Left renal pelvis (tissue), 4 donors: Measurements from ENCODE around the gene ZMYM2. TPM values are rescaled to one million over a fixed set of nuclear protein-coding genes. Genes with fewer than 3 reads are reported as not detected.

Experiments used
- DNase-seq, 4 donors: peaks; one replicate each; pipeline ENCODE4 v3.0.0-alpha.2; 2013; ENCODE audit warnings: low read depth in 4 of 4, low spot score in 3 of 4
- polyA plus RNA-seq, 4 donors: library from polyadenylated mRNA; unstranded; fragments of 120-200 nt; gene quantifications; one replicate each; pipeline ENCODE4 v1.2.1, GENCODE V29; 2013; ENCODE audit not compliant: insufficient read length in 4 of 4

ZMYM2 gene
- polyA plus RNA-seq, 4 donors, result 94.6 to 121 (median 115) TPM

- no peak for DNase-seq
Observed at GRCh38 chr13:20101467-20102316, 143.2 kb downstream of the ZMYM2 start.

GRCh38 chr13:20102525-20103180 is 144.1 kb downstream of the ZMYM2 start:
- no peak for DNase-seq

- no peak for DNase-seq
Observed at GRCh38 chr13:20105161-20105689, 146.7 kb downstream of the ZMYM2 start.

- DNase-seq, result no peak
Observed at GRCh38 chr13:20106742-20107141, 148.2 kb downstream of the ZMYM2 start.

- no peak for DNase-seq
Observed at GRCh38 chr13:20109037-20109436, 150.5 kb downstream of the ZMYM2 start.

- DNase-seq, result no peak
Observed at GRCh38 chr13:20114066-20114610, 155.6 kb downstream of the ZMYM2 start.

- no peak for DNase-seq
Observed at GRCh38 chr13:20116213-20116612, 157.7 kb downstream of the ZMYM2 start.

- no peak for DNase-seq
Observed at GRCh38 chr13:20118268-20119140, 160.0 kb downstream of the ZMYM2 start.

GRCh38 chr13:20119960-20120359 is 161.4 kb downstream of the ZMYM2 start:
- no peak for DNase-seq

- no peak for DNase-seq
Observed at GRCh38 chr13:20121159-20121525, 162.6 kb downstream of the ZMYM2 start.

- no peak for DNase-seq
Observed at GRCh38 chr13:20124303-20124702, 165.8 kb downstream of the ZMYM2 start.

GRCh38 chr13:20125129-20125782 is 166.7 kb downstream of the ZMYM2 start:
- DNase-seq, result no peak

- no peak for DNase-seq
Observed at GRCh38 chr13:20125783-20126165, 167.2 kb downstream of the ZMYM2 start.

GRCh38 chr13:20126541-20127261 is 168.2 kb downstream of the ZMYM2 start:
- no peak for DNase-seq

GRCh38 chr13:20127262-20127561 is 168.7 kb downstream of the ZMYM2 start:
- DNase-seq, result no peak

GRCh38 chr13:20127562-20128458 is 169.3 kb downstream of the ZMYM2 start:
- no peak for DNase-seq

GRCh38 chr13:20128459-20128931 is 170.0 kb downstream of the ZMYM2 start:
- DNase-seq, result no peak

- no peak for DNase-seq
Observed at GRCh38 chr13:20129076-20129475, 170.5 kb downstream of the ZMYM2 start.

GRCh38 chr13:20130012-20130411 is 171.5 kb downstream of the ZMYM2 start:
- DNase-seq, result no peak
